Ovary (tissue), 3 donors: Measurements from ENCODE around the gene CEP170.

Source experiments
- POLR2A ChIP-seq: fragments of 450-650 bp; IDR thresholded peaks from one replicate; pipeline ENCODE4 v1.6.1; 2017; ENCODE audit warnings: antibody characterized with exemption, mild to moderate bottlenecking, moderate library complexity
- TF ChIP-seq, protein P1 (sequence below), 3 donors: fragments of 450-650 bp in 2 of 3; fragments of 200-600 bp in 1 of 3; IDR thresholded peaks; one replicate each; pipeline versions ENCODE4 v1.5.1 to v1.8.0; 2016 to 2022; ENCODE audit warnings: antibody characterized with exemption in 3 of 3, mild to moderate bottlenecking in 1 of 3
- donor health status: DM: no; HTN: no; CAD: no.

DNA sequence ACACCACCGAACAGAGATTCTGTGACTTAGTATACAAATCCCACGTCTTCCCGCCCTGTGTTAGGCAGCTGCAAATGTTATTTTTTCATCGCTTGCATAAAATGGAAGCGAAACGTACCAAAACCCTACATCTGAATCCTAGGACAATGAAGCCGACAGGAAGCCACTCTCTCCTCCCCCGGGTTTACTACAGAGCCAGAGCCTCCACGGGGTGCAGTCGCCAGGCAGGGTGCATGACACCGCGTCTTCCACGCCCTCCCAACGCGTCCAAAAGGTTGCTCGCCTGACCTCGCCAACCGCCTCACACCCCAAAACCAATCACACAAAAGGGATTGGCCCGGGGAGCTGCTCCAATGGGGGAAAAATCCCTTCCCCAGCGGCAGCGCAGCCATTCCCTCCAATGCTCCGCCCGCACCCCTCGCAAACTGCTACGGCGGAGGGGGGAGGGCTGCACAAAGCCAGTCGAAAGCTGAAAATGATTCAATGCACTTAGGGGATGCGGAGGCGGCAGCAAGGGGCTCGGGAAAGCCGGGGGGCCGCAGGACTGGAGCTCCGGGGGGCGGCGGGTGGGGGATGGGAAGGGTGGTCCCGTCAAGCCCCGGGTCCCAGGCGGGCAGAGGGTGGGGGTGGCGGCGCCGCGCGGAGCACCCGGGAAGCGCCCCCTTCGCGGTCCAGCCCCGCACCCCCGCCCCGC, 701 bp downstream of the CEP170 start:
- TF ChIP-seq, protein P1, sequence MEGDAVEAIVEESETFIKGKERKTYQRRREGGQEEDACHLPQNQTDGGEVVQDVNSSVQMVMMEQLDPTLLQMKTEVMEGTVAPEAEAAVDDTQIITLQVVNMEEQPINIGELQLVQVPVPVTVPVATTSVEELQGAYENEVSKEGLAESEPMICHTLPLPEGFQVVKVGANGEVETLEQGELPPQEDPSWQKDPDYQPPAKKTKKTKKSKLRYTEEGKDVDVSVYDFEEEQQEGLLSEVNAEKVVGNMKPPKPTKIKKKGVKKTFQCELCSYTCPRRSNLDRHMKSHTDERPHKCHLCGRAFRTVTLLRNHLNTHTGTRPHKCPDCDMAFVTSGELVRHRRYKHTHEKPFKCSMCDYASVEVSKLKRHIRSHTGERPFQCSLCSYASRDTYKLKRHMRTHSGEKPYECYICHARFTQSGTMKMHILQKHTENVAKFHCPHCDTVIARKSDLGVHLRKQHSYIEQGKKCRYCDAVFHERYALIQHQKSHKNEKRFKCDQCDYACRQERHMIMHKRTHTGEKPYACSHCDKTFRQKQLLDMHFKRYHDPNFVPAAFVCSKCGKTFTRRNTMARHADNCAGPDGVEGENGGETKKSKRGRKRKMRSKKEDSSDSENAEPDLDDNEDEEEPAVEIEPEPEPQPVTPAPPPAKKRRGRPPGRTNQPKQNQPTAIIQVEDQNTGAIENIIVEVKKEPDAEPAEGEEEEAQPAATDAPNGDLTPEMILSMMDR (IDR thresholded peaks at IDR 0.05): no peak
- TF ChIP-seq POLR2A: no peak
